NB4 (cell line): ENCODE measurements around the gene RBM43.

ENCODE experiments used
- CTCF ChIP-seq: IDR thresholded peaks from one replicate; pipeline ENCODE4 v1.5.1; 2012; ENCODE audit warnings: low read depth, low read length
- MAX ChIP-seq: IDR thresholded peaks from 2 replicates; pipeline ENCODE4 v1.6.1; 2011; ENCODE audit warnings: low read depth, low read length
- POLR2A ChIP-seq: IDR thresholded peaks from 2 replicates; pipeline ENCODE4 v1.6.1; 2011; ENCODE audit warnings: mild to moderate bottlenecking; ENCODE audit not compliant: insufficient read length; ENCODE audit errors: extremely low read depth

DNA sequence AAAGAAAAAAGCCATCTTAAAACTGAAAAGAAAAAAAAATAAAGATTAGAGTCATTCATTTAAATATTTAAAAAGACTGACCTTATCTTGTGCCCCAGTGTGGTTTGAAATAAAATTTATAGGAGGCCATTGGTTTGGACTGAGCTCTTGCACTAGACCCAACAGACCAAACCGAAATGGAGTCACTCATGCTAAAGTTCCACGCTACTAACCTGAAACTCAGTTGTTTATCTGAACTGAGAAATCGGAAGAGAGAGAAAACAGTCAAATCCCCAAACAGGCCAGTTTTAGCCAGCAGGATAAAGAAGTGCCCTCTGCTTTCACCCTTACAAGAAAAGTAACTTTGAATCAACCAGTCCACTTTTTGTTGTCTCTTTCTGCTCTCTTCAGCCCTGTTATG, 18.2 kb downstream of the RBM43 start:
- no peak for TF ChIP-seq CTCF
- TF ChIP-seq POLR2A: no peak
- no peak for TF ChIP-seq MAX
